OCI-LY1 (cell line): ENCODE results near the gene TCN2.

Experiments
- EZH2 ChIP-seq: fragments of 200-600 bp; sonication (generic), shearing (Covaris generic); IDR thresholded peaks from 2 replicates; pipeline ENCODE4 v1.8.0; 2017; ENCODE audit warnings: borderline replicate concordance, mixed run types, mild to moderate bottlenecking, antibody characterized with exemption, low read length, moderate library complexity, mixed read lengths
- TF ChIP-seq, protein P1 (sequence below): fragments of 200-600 bp; sonication (generic), shearing (Covaris generic); IDR thresholded peaks from 2 replicates; pipeline ENCODE4 v1.5.1; 2017; ENCODE audit warnings: mild to moderate bottlenecking, antibody characterized with exemption, low read length, moderate library complexity, mixed read lengths

GRCh38 chr22:30584441-30584840, 22.5 kb upstream of the TCN2 start:
- TF ChIP-seq, protein P1, sequence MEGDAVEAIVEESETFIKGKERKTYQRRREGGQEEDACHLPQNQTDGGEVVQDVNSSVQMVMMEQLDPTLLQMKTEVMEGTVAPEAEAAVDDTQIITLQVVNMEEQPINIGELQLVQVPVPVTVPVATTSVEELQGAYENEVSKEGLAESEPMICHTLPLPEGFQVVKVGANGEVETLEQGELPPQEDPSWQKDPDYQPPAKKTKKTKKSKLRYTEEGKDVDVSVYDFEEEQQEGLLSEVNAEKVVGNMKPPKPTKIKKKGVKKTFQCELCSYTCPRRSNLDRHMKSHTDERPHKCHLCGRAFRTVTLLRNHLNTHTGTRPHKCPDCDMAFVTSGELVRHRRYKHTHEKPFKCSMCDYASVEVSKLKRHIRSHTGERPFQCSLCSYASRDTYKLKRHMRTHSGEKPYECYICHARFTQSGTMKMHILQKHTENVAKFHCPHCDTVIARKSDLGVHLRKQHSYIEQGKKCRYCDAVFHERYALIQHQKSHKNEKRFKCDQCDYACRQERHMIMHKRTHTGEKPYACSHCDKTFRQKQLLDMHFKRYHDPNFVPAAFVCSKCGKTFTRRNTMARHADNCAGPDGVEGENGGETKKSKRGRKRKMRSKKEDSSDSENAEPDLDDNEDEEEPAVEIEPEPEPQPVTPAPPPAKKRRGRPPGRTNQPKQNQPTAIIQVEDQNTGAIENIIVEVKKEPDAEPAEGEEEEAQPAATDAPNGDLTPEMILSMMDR: no peak
- TF ChIP-seq EZH2: no peak
